ENCODE data around the gene RFLNA.

The RFLNA gene

GRCh38 chr12:124338448-124338847 lies 43.6 kb downstream of the RFLNA start:
- Histone ChIP-seq H3K36me3 (ENCODE audit: insufficient read depth, low read length) (peaks cover 22% of the 10 kb centered on the region), H3K4me1 (ENCODE audit: insufficient read depth, low read length) (no peaks in the 10 kb centered on the region), H3K9me3 (ENCODE audit: control insufficient read depth, insufficient read depth, low read length) (no peaks in the 10 kb centered on the region)

GRCh38 chr12:124338876-124339603 lies 44.1 kb downstream of the RFLNA start:
- Histone ChIP-seq H3K4me1 (ENCODE audit: insufficient read depth, low read length) (no peaks in the 10 kb centered on the region), H3K9ac (ENCODE audit: low read depth, low read length) (no peak overlapping the region), H3K36me3 (ENCODE audit: insufficient read depth, low read length) (peaks cover 18% of the 10 kb centered on the region), H3K9me3 (ENCODE audit: control insufficient read depth, insufficient read depth, low read length) (no peaks in the 10 kb centered on the region)

More at GRCh38 chr12:124338448-124338847, 43.6 kb downstream of the RFLNA start:
- H3K9ac ChIP-seq (ENCODE audit: low read depth, low read length) = no peak overlapping the region

GRCh38 chr12:124340080-124340900 lies 45.4 kb downstream of the RFLNA start:
- H3K36me3 ChIP-seq (ENCODE audit: insufficient read depth, low read length) = peaks cover 16% of the 10 kb centered on the region

GRCh38 chr12:124341645-124342069 lies 46.8 kb downstream of the RFLNA start:
- H3K36me3 ChIP-seq (ENCODE audit: insufficient read depth, low read length) = peaks cover 19% of the 10 kb centered on the region
- no peaks in the 10 kb centered on the region for H3K4me1 ChIP-seq (ENCODE audit: insufficient read depth, low read length)
- no peak overlapping the region for H3K9ac ChIP-seq (ENCODE audit: low read depth, low read length)
- no peaks in the 10 kb centered on the region for H3K9me3 ChIP-seq (ENCODE audit: control insufficient read depth, insufficient read depth, low read length)

More at GRCh38 chr12:124340080-124340900, 45.4 kb downstream of the RFLNA start:
- Histone ChIP-seq H3K9me3 (ENCODE audit: control insufficient read depth, insufficient read depth, low read length) (no peaks in the 10 kb centered on the region), H3K9ac (ENCODE audit: low read depth, low read length) (no peak overlapping the region), H3K4me1 (ENCODE audit: insufficient read depth, low read length) (no peaks in the 10 kb centered on the region)

GRCh38 chr12:124344022-124344421 lies 49.1 kb downstream of the RFLNA start:
- Histone ChIP-seq H3K36me3 (ENCODE audit: insufficient read depth, low read length) (peaks cover 15% of the 10 kb centered on the region), H3K4me1 (ENCODE audit: insufficient read depth, low read length) (no peaks in the 10 kb centered on the region), H3K9me3 (ENCODE audit: control insufficient read depth, insufficient read depth, low read length) (no peaks in the 10 kb centered on the region)

GRCh38 chr12:124344526-124344925 lies 49.6 kb downstream of the RFLNA start:
- Histone ChIP-seq H3K4me1 (ENCODE audit: insufficient read depth, low read length) (no peaks in the 10 kb centered on the region), H3K9ac (ENCODE audit: low read depth, low read length) (no peak overlapping the region), H3K9me3 (ENCODE audit: control insufficient read depth, insufficient read depth, low read length) (no peaks in the 10 kb centered on the region), H3K36me3 (ENCODE audit: insufficient read depth, low read length) (peaks cover 15% of the 10 kb centered on the region)

More at GRCh38 chr12:124344022-124344421, 49.1 kb downstream of the RFLNA start:
- no peak overlapping the region for H3K9ac ChIP-seq (ENCODE audit: low read depth, low read length)

GRCh38 chr12:124345795-124346194 lies 50.9 kb downstream of the RFLNA start:
- Histone ChIP-seq H3K4me1 (ENCODE audit: insufficient read depth, low read length) (no peaks in the 10 kb centered on the region), H3K36me3 (ENCODE audit: insufficient read depth, low read length) (peaks cover 25% of the 10 kb centered on the region), H3K9me3 (ENCODE audit: control insufficient read depth, insufficient read depth, low read length) (no peaks in the 10 kb centered on the region), H3K9ac (ENCODE audit: low read depth, low read length) (no peak overlapping the region)

- Histone ChIP-seq H3K9ac (ENCODE audit: low read depth, low read length) (no peak overlapping the region), H3K4me1 (ENCODE audit: insufficient read depth, low read length) (no peaks in the 10 kb centered on the region), H3K36me3 (ENCODE audit: insufficient read depth, low read length) (peaks cover 25% of the 10 kb centered on the region), H3K9me3 (ENCODE audit: control insufficient read depth, insufficient read depth, low read length) (no peaks in the 10 kb centered on the region)
These were observed 51.7 kb downstream of the RFLNA start for GRCh38 chr12:124346425-124347168.

- peaks cover 25% of the 10 kb centered on the region for H3K36me3 ChIP-seq (ENCODE audit: insufficient read depth, low read length)
- H3K9ac ChIP-seq (ENCODE audit: low read depth, low read length) = no peak overlapping the region
- H3K4me1 ChIP-seq (ENCODE audit: insufficient read depth, low read length) = no peaks in the 10 kb centered on the region
- no peaks in the 10 kb centered on the region for H3K9me3 ChIP-seq (ENCODE audit: control insufficient read depth, insufficient read depth, low read length)
These were observed 52.4 kb downstream of the RFLNA start for GRCh38 chr12:124347335-124347734.

- peaks cover 24% of the 10 kb centered on the region for H3K36me3 ChIP-seq (ENCODE audit: insufficient read depth, low read length)
- no peaks in the 10 kb centered on the region for H3K9me3 ChIP-seq (ENCODE audit: control insufficient read depth, insufficient read depth, low read length)
- no peaks in the 10 kb centered on the region for H3K4me1 ChIP-seq (ENCODE audit: insufficient read depth, low read length)
- H3K9ac ChIP-seq (ENCODE audit: low read depth, low read length) = no peak overlapping the region
These were observed 53.1 kb downstream of the RFLNA start for GRCh38 chr12:124347805-124348658.

- H3K36me3 ChIP-seq (ENCODE audit: insufficient read depth, low read length) = peaks cover 26% of the 10 kb centered on the region
These were observed 53.9 kb downstream of the RFLNA start for GRCh38 chr12:124348659-124349380.

GRCh38 chr12:124350491-124350890 lies 55.6 kb downstream of the RFLNA start:
- H3K9me3 ChIP-seq (ENCODE audit: control insufficient read depth, insufficient read depth, low read length) = no peaks in the 10 kb centered on the region
- H3K9ac ChIP-seq (ENCODE audit: low read depth, low read length) = no peak overlapping the region
- H3K4me1 ChIP-seq (ENCODE audit: insufficient read depth, low read length) = no peaks in the 10 kb centered on the region
- H3K36me3 ChIP-seq (ENCODE audit: insufficient read depth, low read length) = peaks cover 26% of the 10 kb centered on the region

More at GRCh38 chr12:124348659-124349380, 53.9 kb downstream of the RFLNA start:
- Histone ChIP-seq H3K4me1 (ENCODE audit: insufficient read depth, low read length) (no peaks in the 10 kb centered on the region), H3K9me3 (ENCODE audit: control insufficient read depth, insufficient read depth, low read length) (no peaks in the 10 kb centered on the region), H3K9ac (ENCODE audit: low read depth, low read length) (no peak overlapping the region)

- no peaks in the 10 kb centered on the region for H3K9me3 ChIP-seq (ENCODE audit: control insufficient read depth, insufficient read depth, low read length)
- H3K9ac ChIP-seq (ENCODE audit: low read depth, low read length) = no peak overlapping the region
- no peaks in the 10 kb centered on the region for H3K4me1 ChIP-seq (ENCODE audit: insufficient read depth, low read length)
- peaks cover 23% of the 10 kb centered on the region for H3K36me3 ChIP-seq (ENCODE audit: insufficient read depth, low read length)
These were observed 56.5 kb downstream of the RFLNA start for GRCh38 chr12:124351422-124351821.
